AG09309 (cell line): Measurements from ENCODE around the gene CAND2.

Experiments used
- DNase-seq: peaks from one replicate; pipeline ENCODE4 v3.0.0-alpha.2; 2010; ENCODE audit warnings: low read depth
- H3K4me3 ChIP-seq: 2 replicates; pipeline ENCODE4 v1.5.1; 2011; ENCODE audit warnings: mild to moderate bottlenecking, low read depth, low read length, moderate library complexity; ENCODE audit not compliant: control insufficient read depth
- CTCF ChIP-seq: IDR thresholded peaks from 2 replicates; pipeline ENCODE4 v1.5.1; 2011; ENCODE audit warnings: mild to moderate bottlenecking, low read depth, low read length, inconsistent platforms; ENCODE audit not compliant: insufficient read depth, control insufficient read depth; ENCODE audit errors: missing control alignments

Gene CAND2

GRCh38 chr3:12796171-12797123, at the start of gene CAND2:
TSS of gene CAND2 (plus strand) at chr3:12796680. CDS start at chr3:12796721, 41 bp downstream.
- no peak for DNase-seq
- peak within 1 kb of the TSS; percentile 48 for H3K4me3 ChIP-seq
- no peak for TF ChIP-seq CTCF

- DNase-seq: no peak
- no peak for TF ChIP-seq CTCF
- no peak overlapping the region for H3K4me3 ChIP-seq
Observed at GRCh38 chr3:12748477-12748876, 48.0 kb upstream of the CAND2 start.

- TF ChIP-seq CTCF: no peak
- H3K4me3 ChIP-seq: no peak overlapping the region
- DNase-seq: peak; percentile 32
Observed at GRCh38 chr3:12750223-12750622, 46.3 kb upstream of the CAND2 start.

- no peak for TF ChIP-seq CTCF
- peak; percentile 81 for DNase-seq
- H3K4me3 ChIP-seq: no peak overlapping the region
Observed at GRCh38 chr3:12750658-12751071, 45.8 kb upstream of the CAND2 start.

- no peak for TF ChIP-seq CTCF
- DNase-seq: no peak
- no peak overlapping the region for H3K4me3 ChIP-seq
Observed at GRCh38 chr3:12751571-12751970, 44.9 kb upstream of the CAND2 start.

GRCh38 chr3:12752102-12752501, 44.4 kb upstream of the CAND2 start:
- H3K4me3 ChIP-seq: no peak overlapping the region
- TF ChIP-seq CTCF: no peak
- DNase-seq: no peak
